G401.6 (cell line): ENCODE measurements around the gene TRAPPC3.

Experiments
- FAIRE-seq: peaks from 2 replicates; lab custom pipeline; 2012; peaks lifted over from hg19 to GRCh38; lab: Jason Lieb, UNC

The TRAPPC3 gene

GRCh38 chr1:36097693-36098585 is 51.3 kb downstream of the TRAPPC3 start:
- no peak for FAIRE-seq

- FAIRE-seq: no peak
These were observed 52.5 kb downstream of the TRAPPC3 start for GRCh38 chr1:36096500-36097432.

GRCh38 chr1:36095760-36096405 is 53.4 kb downstream of the TRAPPC3 start:
- no peak for FAIRE-seq

GRCh38 chr1:36094621-36095061 is 54.6 kb downstream of the TRAPPC3 start:
- FAIRE-seq: no peak

- FAIRE-seq: no peak
These were observed 55.4 kb downstream of the TRAPPC3 start for GRCh38 chr1:36093929-36094328.

GRCh38 chr1:36093226-36093625 is 56.1 kb downstream of the TRAPPC3 start:
- FAIRE-seq: no peak

GRCh38 chr1:36092798-36093185 is 56.5 kb downstream of the TRAPPC3 start:
- FAIRE-seq: no peak

- no peak for FAIRE-seq
These were observed 57.0 kb downstream of the TRAPPC3 start for GRCh38 chr1:36092166-36092797.

GRCh38 chr1:36091698-36092097 is 57.6 kb downstream of the TRAPPC3 start:
- FAIRE-seq: no peak

GRCh38 chr1:36091141-36091540 is 58.1 kb downstream of the TRAPPC3 start:
- no peak for FAIRE-seq

- no peak for FAIRE-seq
These were observed 59.7 kb downstream of the TRAPPC3 start for GRCh38 chr1:36089393-36090121.

GRCh38 chr1:36088577-36089392 is 60.5 kb downstream of the TRAPPC3 start, which contains the start of gene ADPRS:
TSS of gene ADPRS (plus strand) at chr1:36088892. CDS start at chr1:36088905, 13 bp downstream.
- no peak for FAIRE-seq

GRCh38 chr1:36088265-36088576 is 61.1 kb downstream of the TRAPPC3 start:
- no peak for FAIRE-seq

- no peak for FAIRE-seq
These were observed 61.8 kb downstream of the TRAPPC3 start for GRCh38 chr1:36087233-36088123.
